Large intestine (tissue), 3 donors: ENCODE measurements around the gene NME7. TPM values are rescaled to one million over a fixed set of nuclear protein-coding genes. Genes with fewer than 3 reads are reported as not detected.
"Not testable (repeated sequence)": the region's sequence is repeated elsewhere in the genome, so short reads cannot be mapped to it uniquely, and the experiment has no call there.

Source experiments
- DNase-seq, 2 donors: peaks; one replicate each; pipeline versions ENCODE4 v3.0.0 to v3.0.0-alpha.2; 2013
- H3K27ac ChIP-seq: one replicate; pipeline ENCODE4 v1.5.1; 2013; ENCODE audit warnings: low read length
- H3K27me3 ChIP-seq: 2 replicates; pipeline ENCODE4 v1.6.1; 2013; ENCODE audit warnings: low read length; ENCODE audit not compliant: control insufficient read depth, insufficient read depth
- H3K36me3 ChIP-seq: 2 replicates; pipeline ENCODE4 v1.6.1; 2013; ENCODE audit warnings: low read length; ENCODE audit not compliant: control insufficient read depth, insufficient read depth
- H3K4me1 ChIP-seq: one replicate; pipeline ENCODE4 v1.6.1; 2013; ENCODE audit warnings: low read length; ENCODE audit not compliant: control insufficient read depth, insufficient read depth
- H3K4me3 ChIP-seq: one replicate; pipeline ENCODE4 v1.5.1; 2013; ENCODE audit warnings: low read length
- H3K9me3 ChIP-seq: one replicate; pipeline ENCODE4 v1.6.1; 2013; ENCODE audit warnings: mild to moderate bottlenecking, low read depth, low read length, moderate library complexity; ENCODE audit not compliant: control insufficient read depth
- WGBS: methylation state at CpG from one replicate; pipeline ENCODE4 v1.1.5; 2013; ENCODE audit warnings: low lambda C conversion rate; ENCODE audit not compliant: insufficient coverage; 5-methylcytosine and 5-hydroxymethylcytosine counted together
- polyA plus RNA-seq: library from polyadenylated mRNA; unstranded; fragments of 120-200 nt; gene quantifications from one replicate; pipeline ENCODE4 v1.2.1, GENCODE V29; 2013

Gene NME7
- polyA plus RNA-seq, 1 donor: 24.2 TPM

GRCh38 chr1:169345511-169345910, 22.1 kb downstream of the NME7 start:
- H3K27ac ChIP-seq: peak overlapping the region; percentile 52

GRCh38 chr1:169342096-169342495, 25.5 kb downstream of the NME7 start:
- WGBS: no CpG with 5 or more reads among the region's 3 CpGs
- DNase-seq, H3K27me3 ChIP-seq, H3K4me3 ChIP-seq, H3K9me3 ChIP-seq, H3K27ac ChIP-seq, H3K36me3 ChIP-seq: not testable (repeated sequence)
- H3K4me1 ChIP-seq: peaks cover 26% of the 10 kb centered on the region

More at GRCh38 chr1:169345511-169345910, 22.1 kb downstream of the NME7 start:
- no CpG with 5 or more reads among the region's 1 CpG for WGBS
- Histone ChIP-seq H3K4me1 (peaks cover 31% of the 10 kb centered on the region), H3K36me3 (no peaks in the 10 kb centered on the region), H3K4me3 (no peak overlapping the region), H3K27me3 (no peaks in the 10 kb centered on the region), H3K9me3 (peaks cover 6% of the 10 kb centered on the region)
- DNase-seq: peak in 1 of 2 donors; percentile 62

GRCh38 chr1:169340882-169341281, 26.7 kb downstream of the NME7 start:
- Histone ChIP-seq H3K36me3 (no peaks in the 10 kb centered on the region), H3K9me3 (peaks cover 11% of the 10 kb centered on the region), H3K27ac (no peak overlapping the region), H3K4me3 (no peak overlapping the region), H3K4me1 (peaks cover 14% of the 10 kb centered on the region), H3K27me3 (no peaks in the 10 kb centered on the region)
- DNase-seq: no peak
- 100% methylated on average over 1 of the region's 5 CpGs for WGBS

GRCh38 chr1:169339773-169340172, 27.8 kb downstream of the NME7 start:
- Histone ChIP-seq H3K36me3 (no peaks in the 10 kb centered on the region), H3K27ac (no peak overlapping the region), H3K4me1 (peaks cover 13% of the 10 kb centered on the region), H3K27me3 (no peaks in the 10 kb centered on the region), H3K9me3 (peaks cover 11% of the 10 kb centered on the region), H3K4me3 (no peak overlapping the region)
- no peak for DNase-seq

GRCh38 chr1:169338617-169339016, 29.0 kb downstream of the NME7 start:
- Histone ChIP-seq H3K36me3 (no peaks in the 10 kb centered on the region), H3K9me3 (peaks cover 11% of the 10 kb centered on the region), H3K4me1 (peaks cover 7% of the 10 kb centered on the region), H3K27ac (no peak overlapping the region), H3K4me3 (no peak overlapping the region), H3K27me3 (no peaks in the 10 kb centered on the region)
- WGBS: no CpG with 5 or more reads among the region's 2 CpGs
- no peak for DNase-seq

DNA sequence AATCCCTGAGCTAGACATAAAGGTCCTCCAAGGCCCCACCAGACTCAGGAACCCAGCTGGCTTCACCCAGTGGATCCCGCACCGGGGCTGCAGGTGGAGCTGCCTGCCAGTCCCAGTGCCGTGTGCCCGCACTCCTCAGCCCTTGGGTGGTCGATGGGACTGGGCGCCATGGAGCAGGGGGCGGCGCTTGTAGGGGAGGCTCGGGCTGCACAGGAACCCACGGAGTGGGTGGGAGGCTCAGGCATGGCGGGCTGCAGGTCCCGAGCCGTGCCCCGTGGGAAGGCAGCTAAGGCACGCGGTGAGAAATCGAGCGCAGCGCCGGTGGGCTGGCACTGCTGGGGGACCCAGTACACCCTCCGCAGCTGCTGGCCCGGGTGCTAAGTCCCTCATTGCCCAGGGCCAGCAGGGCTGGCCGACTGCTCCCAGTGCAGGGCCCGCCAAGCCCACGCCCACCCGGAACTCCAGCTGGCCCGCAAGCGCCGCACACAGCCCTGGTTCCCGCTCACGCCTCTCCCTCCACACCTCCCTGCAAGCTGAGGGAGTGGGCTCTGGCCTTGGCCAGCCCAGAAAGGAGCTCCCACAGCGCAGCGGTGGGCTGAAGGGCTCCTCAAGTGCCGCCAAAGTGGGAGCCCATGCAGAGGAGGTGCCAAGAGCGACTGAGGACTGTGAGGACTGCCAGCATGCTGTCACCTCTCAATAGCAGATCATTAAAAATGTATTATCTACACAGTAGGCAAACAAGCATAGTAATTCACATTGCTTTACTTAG, 30.5 kb downstream of the NME7 start:
- H3K36me3 ChIP-seq, H3K27ac ChIP-seq, H3K4me3 ChIP-seq, H3K27me3 ChIP-seq, H3K4me1 ChIP-seq, DNase-seq: not testable (repeated sequence)
- H3K9me3 ChIP-seq: peaks cover 11% of the 10 kb centered on the region
- no CpG with 5 or more reads among the region's 35 CpGs for WGBS

DNA sequence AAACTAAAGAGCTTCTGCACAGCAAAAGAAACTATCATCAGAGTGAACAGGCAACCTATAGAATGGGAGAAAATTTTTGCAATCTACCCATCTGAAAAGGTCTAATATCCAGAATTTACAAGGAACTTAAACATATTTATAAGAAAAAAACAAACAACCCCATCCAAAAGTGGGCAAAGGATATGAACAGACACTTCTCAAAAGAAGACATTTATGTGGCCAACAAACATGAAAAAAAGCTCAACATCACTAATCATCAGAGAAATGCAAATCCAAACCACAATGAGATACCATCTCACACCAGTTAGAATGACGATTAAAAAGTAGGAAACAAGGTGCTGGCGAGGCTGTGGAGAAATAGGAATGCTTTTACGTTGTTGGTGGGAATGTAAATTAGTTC, 32.9 kb downstream of the NME7 start:
- H3K36me3 ChIP-seq, DNase-seq, H3K4me3 ChIP-seq, H3K27ac ChIP-seq, H3K9me3 ChIP-seq, H3K4me1 ChIP-seq, H3K27me3 ChIP-seq: not testable (repeated sequence)
- no CpG with 5 or more reads among the region's 3 CpGs for WGBS

DNA sequence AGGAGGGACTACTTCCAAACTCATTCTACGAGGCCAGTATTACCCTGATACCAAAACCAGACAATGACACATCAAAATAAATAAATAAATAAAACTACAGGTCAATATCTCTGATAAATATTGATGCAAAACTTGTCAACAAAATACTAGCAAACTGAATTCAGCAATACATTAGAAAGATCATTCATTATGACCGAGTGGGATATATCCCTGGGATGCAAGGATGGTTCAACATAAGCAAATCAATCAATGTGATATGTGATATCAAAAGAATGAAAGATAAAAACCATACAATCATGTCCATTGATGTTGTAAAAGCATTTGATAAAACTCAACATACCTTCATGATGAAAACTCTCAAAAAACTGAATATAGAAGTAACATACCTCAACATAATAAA, 36.7 kb downstream of the NME7 start:
- H3K27ac ChIP-seq: no peak overlapping the region
- H3K9me3 ChIP-seq: peaks cover 8% of the 10 kb centered on the region
- no peaks in the 10 kb centered on the region for H3K27me3 ChIP-seq
- H3K36me3 ChIP-seq: no peaks in the 10 kb centered on the region
- no peak for DNase-seq
- no peaks in the 10 kb centered on the region for H3K4me1 ChIP-seq
- 86% methylated on average over 1 of the region's 2 CpGs for WGBS
- no peak overlapping the region for H3K4me3 ChIP-seq

DNA sequence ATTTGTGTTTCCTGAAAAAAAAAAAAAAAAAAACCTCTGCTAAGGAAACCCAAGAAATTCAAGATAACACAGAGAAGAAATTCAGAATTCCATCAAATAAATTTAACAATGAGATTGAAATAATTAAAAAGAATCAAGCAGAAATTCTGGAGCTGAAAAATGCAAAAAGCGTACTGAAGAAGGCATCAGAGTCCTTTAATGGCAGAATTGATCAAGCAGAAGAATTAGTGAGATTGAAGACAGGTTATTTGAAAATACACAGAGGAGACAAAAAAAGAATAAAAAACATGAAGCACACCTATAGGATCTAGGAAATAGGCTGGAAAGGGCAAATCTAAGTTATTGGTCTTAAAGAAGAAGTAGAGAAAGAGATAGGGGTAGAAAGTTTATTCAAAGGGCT, 38.2 kb downstream of the NME7 start:
- DNase-seq: no peak
- peaks cover 8% of the 10 kb centered on the region for H3K9me3 ChIP-seq
- WGBS: 100% methylated on average over 1 of the region's 1 CpG
- no peaks in the 10 kb centered on the region for H3K27me3 ChIP-seq
- H3K27ac ChIP-seq: no peak overlapping the region
- H3K36me3 ChIP-seq: no peaks in the 10 kb centered on the region
- no peak overlapping the region for H3K4me3 ChIP-seq
- H3K4me1 ChIP-seq: no peaks in the 10 kb centered on the region

- H3K4me1 ChIP-seq: no peaks in the 10 kb centered on the region
- no peaks in the 10 kb centered on the region for H3K36me3 ChIP-seq
- WGBS: no CpG with 5 or more reads among the region's 2 CpGs
- no peak overlapping the region for H3K27ac ChIP-seq
- no peaks in the 10 kb centered on the region for H3K27me3 ChIP-seq
- DNase-seq: no peak
- H3K4me3 ChIP-seq: no peak overlapping the region
- peaks cover 8% of the 10 kb centered on the region for H3K9me3 ChIP-seq
These were observed 39.7 kb downstream of the NME7 start for GRCh38 chr1:169327875-169328274.

DNA sequence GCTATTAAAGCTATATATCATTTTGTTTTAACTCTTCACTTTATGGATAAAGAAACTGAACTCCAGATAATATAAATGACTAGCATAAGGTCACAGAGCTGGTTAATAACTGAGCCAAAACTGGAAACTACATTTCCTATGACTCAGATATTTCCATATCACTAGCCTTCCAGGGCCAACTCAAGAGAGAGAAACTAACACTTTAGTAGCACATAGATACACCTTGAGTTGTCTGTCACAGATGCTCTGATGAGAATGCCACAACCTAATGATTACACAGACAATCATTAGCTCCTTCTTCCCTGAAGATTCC, 40.7 kb downstream of the NME7 start:
- Histone ChIP-seq H3K27ac (no peak overlapping the region), H3K4me3 (no peak overlapping the region), H3K9me3 (peaks cover 8% of the 10 kb centered on the region), H3K27me3 (no peaks in the 10 kb centered on the region), H3K4me1 (no peaks in the 10 kb centered on the region), H3K36me3 (no peaks in the 10 kb centered on the region)
- DNase-seq: no peak
